HG03520 (cell line): ENCODE measurements around the gene TCFL5.
"Not testable (repeated sequence)": the region's sequence is repeated elsewhere in the genome, so short reads cannot be mapped to it uniquely, and the experiment has no call there.

Source experiments
- ATAC-seq: cut with Tn5 transposase; IDR thresholded peaks from one replicate; pipeline ENCODE4 v1.9.1; 2021; ENCODE audit warnings: mild to moderate bottlenecking, moderate library complexity; ENCODE audit not compliant: unreplicated experiment

Gene TCFL5

GRCh38 chr20:62858058-62858830, 3.4 kb downstream of the TCFL5 start:
- no peak for ATAC-seq

GRCh38 chr20:62856931-62857619, 4.5 kb downstream of the TCFL5 start:
- ATAC-seq: no peak

- ATAC-seq: no peak
Observed at GRCh38 chr20:62855120-62855519, 6.5 kb downstream of the TCFL5 start.

GRCh38 chr20:62854121-62854520, 7.5 kb downstream of the TCFL5 start:
- ATAC-seq: no peak

GRCh38 chr20:62853304-62853703, 8.3 kb downstream of the TCFL5 start:
- ATAC-seq: not testable (repeated sequence)

GRCh38 chr20:62852841-62853240, 8.8 kb downstream of the TCFL5 start:
- ATAC-seq: no peak

- ATAC-seq: no peak
Observed at GRCh38 chr20:62852196-62852595, 9.4 kb downstream of the TCFL5 start.

- ATAC-seq: no peak
Observed at GRCh38 chr20:62850333-62850974, 11.2 kb downstream of the TCFL5 start.

GRCh38 chr20:62849431-62849830, 12.2 kb downstream of the TCFL5 start:
- no peak for ATAC-seq

GRCh38 chr20:62848917-62849316, 12.7 kb downstream of the TCFL5 start:
- not testable (repeated sequence) for ATAC-seq

- no peak for ATAC-seq
Observed at GRCh38 chr20:62846166-62846890, 15.3 kb downstream of the TCFL5 start.

GRCh38 chr20:62845416-62846160, 16.0 kb downstream of the TCFL5 start:
- no peak for ATAC-seq

GRCh38 chr20:62844182-62844581, 17.4 kb downstream of the TCFL5 start:
- no peak for ATAC-seq

- ATAC-seq: no peak
Observed at GRCh38 chr20:62843656-62844055, 18.0 kb downstream of the TCFL5 start.

- no peak for ATAC-seq
Observed at GRCh38 chr20:62841705-62842212, 19.9 kb downstream of the TCFL5 start.

GRCh38 chr20:62840244-62841197, 21.1 kb downstream of the TCFL5 start:
- no peak for ATAC-seq

- ATAC-seq: no peak
Observed at GRCh38 chr20:62839816-62840215, 21.8 kb downstream of the TCFL5 start.

GRCh38 chr20:62839261-62839660, 22.4 kb downstream of the TCFL5 start:
- no peak for ATAC-seq
